Uterus (tissue), 4 donors: ENCODE measurements around the gene PUS1. TPM values are rescaled to one million over a fixed set of nuclear protein-coding genes. Genes with fewer than 3 reads are reported as not detected.

Source experiments
- DNase-seq, 2 donors: peaks; one replicate each; pipeline ENCODE4 v3.0.0-alpha.2; 2019 to 2020
- H3K27ac ChIP-seq, 2 donors: fragments of 200-600 bp; sonication (generic); 1 replicate in 1 of 2; 2 replicates in 1 of 2; pipeline ENCODE4 v1.5.1; 2016 to 2018
- H3K27me3 ChIP-seq, 2 donors: fragments of 200-600 bp; sonication (generic); one replicate each; pipeline ENCODE4 v1.5.1; 2018 to 2019; ENCODE audit warnings: control low read depth in 1 of 2
- H3K36me3 ChIP-seq, 2 donors: fragments of 200-600 bp; sonication (generic); one replicate each; pipeline ENCODE4 v1.5.1; 2019; ENCODE audit warnings: control low read depth in 1 of 2
- H3K4me1 ChIP-seq, 2 donors: fragments of 200-600 bp; sonication (generic); one replicate each; pipeline ENCODE4 v1.5.1; 2018 to 2019; ENCODE audit warnings: control low read depth in 1 of 2
- H3K4me3 ChIP-seq, 2 donors: fragments of 200-600 bp; sonication (generic); 1 replicate in 1 of 2; 2 replicates in 1 of 2; pipeline ENCODE4 v1.5.1; 2018 to 2019; ENCODE audit warnings: mild to moderate bottlenecking in 1 of 2
- H3K9me3 ChIP-seq, 2 donors: fragments of 200-600 bp; sonication (generic); one replicate each; pipeline ENCODE4 v1.5.1; 2019; ENCODE audit warnings: control low read depth in 1 of 2
- POLR2A ChIP-seq, 2 donors: fragments of 450-650 bp; IDR thresholded peaks; one replicate each; pipeline ENCODE4 v1.6.1; 2016; ENCODE audit warnings: antibody characterized with exemption in 2 of 2, mild to moderate bottlenecking in 1 of 2, moderate library complexity in 1 of 2
- intact Hi-C: fragments of 100-400 bp; cut with DNase I; formaldehyde crosslinking; loops from one replicate; pipeline ENCODE4 v1.15.1; 2023; ENCODE audit warnings: low total_unique reads
- total RNA-seq, 4 donors: library from RNA; depleted of rRNA in 3 of 4; stranded (reverse); fragments of >200 nt in 3 of 4; gene quantifications; one replicate each; pipeline versions ENCODE4 v1.1.0 to v1.2.4, GENCODE V29; 2014 to 2023
- TF ChIP-seq, protein P1 (sequence below), 4 experiments: fragments of 200-600 bp in 2 of 4; fragments of 450-650 bp in 2 of 4; sonication (generic) in 2 of 4; IDR thresholded peaks; one replicate each; pipeline ENCODE4 v1.5.1; 2016 to 2019; ENCODE audit warnings: antibody characterized with exemption in 4 of 4, mild to moderate bottlenecking in 2 of 4, moderate library complexity in 1 of 4
- donor health status: DM: yes; HTN: yes; CAD: no.

The PUS1 gene
- total RNA-seq, 4 donors from 2014 or later = 0.59 to 29.2 (median 12.5) TPM

DNA sequence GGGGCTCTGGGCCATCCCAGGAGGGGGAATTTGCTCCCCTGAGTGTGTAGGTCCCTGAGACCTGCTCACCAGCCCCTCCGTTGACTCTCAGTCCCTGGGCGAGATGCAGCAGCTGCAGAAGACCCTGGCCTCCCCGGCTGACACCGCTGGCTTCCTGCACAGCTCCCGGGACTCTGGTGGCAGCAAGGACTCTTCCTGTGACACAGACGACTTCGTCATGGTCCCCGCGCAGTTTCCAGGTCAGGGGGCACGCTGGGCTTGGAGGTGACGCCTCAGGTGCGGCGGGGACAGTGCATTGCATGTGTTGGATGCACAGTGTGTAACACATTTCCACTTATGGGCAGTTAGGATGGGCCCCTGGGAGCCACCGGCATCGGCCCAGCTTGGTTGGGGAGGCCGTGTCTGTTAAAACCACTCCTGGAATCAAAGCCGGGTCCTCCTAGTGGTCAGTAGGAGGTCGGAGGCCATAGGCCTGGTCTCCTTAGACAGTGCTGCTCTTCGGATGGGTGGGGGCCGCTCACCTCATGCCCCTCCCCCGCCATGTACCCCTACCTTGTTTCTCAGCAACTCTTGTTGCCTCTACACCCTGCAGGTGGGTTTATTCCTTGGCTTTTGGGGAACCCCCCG is 17.1 kb upstream of the PUS1 start:
- peak overlapping the region; percentile 23 to 46 for H3K27ac ChIP-seq
- intact Hi-C loops = no loop called here
- no peaks in the 10 kb centered on the region for H3K36me3 ChIP-seq
- TF ChIP-seq POLR2A (IDR thresholded peaks at IDR 0.05) = no peak
- TF ChIP-seq, protein P1, sequence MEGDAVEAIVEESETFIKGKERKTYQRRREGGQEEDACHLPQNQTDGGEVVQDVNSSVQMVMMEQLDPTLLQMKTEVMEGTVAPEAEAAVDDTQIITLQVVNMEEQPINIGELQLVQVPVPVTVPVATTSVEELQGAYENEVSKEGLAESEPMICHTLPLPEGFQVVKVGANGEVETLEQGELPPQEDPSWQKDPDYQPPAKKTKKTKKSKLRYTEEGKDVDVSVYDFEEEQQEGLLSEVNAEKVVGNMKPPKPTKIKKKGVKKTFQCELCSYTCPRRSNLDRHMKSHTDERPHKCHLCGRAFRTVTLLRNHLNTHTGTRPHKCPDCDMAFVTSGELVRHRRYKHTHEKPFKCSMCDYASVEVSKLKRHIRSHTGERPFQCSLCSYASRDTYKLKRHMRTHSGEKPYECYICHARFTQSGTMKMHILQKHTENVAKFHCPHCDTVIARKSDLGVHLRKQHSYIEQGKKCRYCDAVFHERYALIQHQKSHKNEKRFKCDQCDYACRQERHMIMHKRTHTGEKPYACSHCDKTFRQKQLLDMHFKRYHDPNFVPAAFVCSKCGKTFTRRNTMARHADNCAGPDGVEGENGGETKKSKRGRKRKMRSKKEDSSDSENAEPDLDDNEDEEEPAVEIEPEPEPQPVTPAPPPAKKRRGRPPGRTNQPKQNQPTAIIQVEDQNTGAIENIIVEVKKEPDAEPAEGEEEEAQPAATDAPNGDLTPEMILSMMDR (IDR thresholded peaks at IDR 0.05) = no peak
- H3K9me3 ChIP-seq = no peaks in the 10 kb centered on the region
- no peak overlapping the region for H3K4me3 ChIP-seq
- no peaks in the 10 kb centered on the region for H3K27me3 ChIP-seq
- H3K4me1 ChIP-seq = no peaks in the 10 kb centered on the region
- no peak for DNase-seq

GRCh38 chr12:131912518-131913274 is 16.4 kb upstream of the PUS1 start:
- no peaks in the 10 kb centered on the region for H3K27me3 ChIP-seq
- H3K9me3 ChIP-seq = no peaks in the 10 kb centered on the region
- H3K4me3 ChIP-seq = no peak overlapping the region
- intact Hi-C loops = no loop called here
- H3K4me1 ChIP-seq = no peaks in the 10 kb centered on the region
- no peaks in the 10 kb centered on the region for H3K36me3 ChIP-seq
- peak overlapping the region; percentile 23 to 49 for H3K27ac ChIP-seq
- DNase-seq = peak; percentile 77 to 87
- no peak for TF ChIP-seq POLR2A (IDR thresholded peaks at IDR 0.05)
- TF ChIP-seq, protein P1 (IDR thresholded peaks at IDR 0.05) = no peak

GRCh38 chr12:131913666-131914065 is 15.4 kb upstream of the PUS1 start:
- Histone ChIP-seq H3K9me3 (no peaks in the 10 kb centered on the region), H3K27ac (no peak overlapping the region), H3K27me3 (no peaks in the 10 kb centered on the region), H3K4me1 (no peaks in the 10 kb centered on the region), H3K4me3 (no peak overlapping the region), H3K36me3 (no peaks in the 10 kb centered on the region)
- DNase-seq = no peak
- intact Hi-C loops = no loop called here
- TF ChIP-seq, protein P1 (IDR thresholded peaks at IDR 0.05) = no peak
- TF ChIP-seq POLR2A (IDR thresholded peaks at IDR 0.05) = no peak

DNA sequence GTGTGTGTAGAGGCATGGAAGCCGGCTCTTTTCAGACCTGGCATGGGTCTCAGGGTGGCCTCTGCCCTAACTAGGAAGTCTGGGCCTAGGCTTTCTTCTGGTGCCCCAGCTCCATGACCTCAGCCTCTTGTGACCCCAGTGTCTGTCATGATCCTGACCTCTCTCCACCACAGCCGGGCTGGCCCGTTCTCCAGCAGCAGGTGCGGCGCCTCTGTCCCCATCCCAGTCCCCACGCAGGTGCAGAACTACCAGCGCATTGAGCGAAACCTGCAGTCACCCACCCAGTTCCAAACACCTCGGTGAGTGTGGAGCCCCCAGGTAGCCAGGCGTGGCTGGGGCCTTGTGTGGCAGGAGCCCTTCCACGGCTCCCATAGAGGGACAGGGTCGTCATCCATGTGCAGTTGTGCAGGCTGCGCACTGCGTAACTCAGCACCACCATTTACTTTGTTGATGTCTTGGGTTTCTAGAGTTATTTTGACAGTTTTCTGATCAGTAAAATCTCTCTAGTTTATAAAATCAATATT is 14.8 kb upstream of the PUS1 start:
- TF ChIP-seq, protein P1 (IDR thresholded peaks at IDR 0.05) = no peak
- intact Hi-C loops = no loop called here
- Histone ChIP-seq H3K9me3 (no peaks in the 10 kb centered on the region), H3K36me3 (no peaks in the 10 kb centered on the region), H3K27me3 (no peaks in the 10 kb centered on the region), H3K4me3 (no peak overlapping the region), H3K27ac (no peak overlapping the region), H3K4me1 (no peaks in the 10 kb centered on the region)
- no peak for DNase-seq

- no peaks in the 10 kb centered on the region for H3K9me3 ChIP-seq
- H3K27me3 ChIP-seq = no peaks in the 10 kb centered on the region
- H3K4me1 ChIP-seq = no peaks in the 10 kb centered on the region
- no peaks in the 10 kb centered on the region for H3K36me3 ChIP-seq
- no peak overlapping the region for H3K27ac ChIP-seq
- intact Hi-C loops = no loop called here
- TF ChIP-seq POLR2A (IDR thresholded peaks at IDR 0.05) = no peak
- TF ChIP-seq, protein P1 (IDR thresholded peaks at IDR 0.05) = no peak
- no peak overlapping the region for H3K4me3 ChIP-seq
- DNase-seq = no peak
Measured at GRCh38 chr12:131915000-131915689, 13.9 kb upstream of the PUS1 start.
